Measurements from ENCODE around the gene SCUBE1.
A peak's percentile ranks its signal among the peaks of the same experiment; 100 is the strongest.

The SCUBE1 gene

GRCh38 chr22:43257549-43257948 is 85.6 kb downstream of the SCUBE1 start:
- Mint-ChIP-seq H3K4me1 (peaks cover 16% of the 10 kb centered on the region), H3K9me3 (no peaks in the 10 kb centered on the region), H3K4me3 (no peak overlapping the region), H3K36me3 (no peaks in the 10 kb centered on the region), H3K27ac (peak overlapping the region; percentile 20)
- ATAC-seq: no peak
- DNase-seq (ENCODE audit: low spot score in 2 of 2): no peak

GRCh38 chr22:43256976-43257545 is 86.1 kb downstream of the SCUBE1 start:
- ATAC-seq: no peak
- Mint-ChIP-seq H3K36me3 (no peaks in the 10 kb centered on the region), H3K4me3 (no peak overlapping the region), H3K4me1 (peaks cover 11% of the 10 kb centered on the region), H3K27ac (peak overlapping the region; percentile 20), H3K9me3 (no peaks in the 10 kb centered on the region)
- no peak for DNase-seq (ENCODE audit: low spot score in 2 of 2)

GRCh38 chr22:43256569-43256968 is 86.6 kb downstream of the SCUBE1 start:
- H3K27ac Mint-ChIP-seq: peak overlapping the region; percentile 20

GRCh38 chr22:43255299-43255698 is 87.9 kb downstream of the SCUBE1 start:
- H3K36me3 Mint-ChIP-seq: no peaks in the 10 kb centered on the region
- no peak overlapping the region for H3K27ac Mint-ChIP-seq
- ATAC-seq (no peak), DNase-seq (ENCODE audit: low spot score in 2 of 2) (no peak)
- peaks cover 10% of the 10 kb centered on the region for H3K4me1 Mint-ChIP-seq
- H3K9me3 Mint-ChIP-seq: no peaks in the 10 kb centered on the region
- no peak overlapping the region for H3K4me3 Mint-ChIP-seq

More at GRCh38 chr22:43256569-43256968, 86.6 kb downstream of the SCUBE1 start:
- Mint-ChIP-seq H3K9me3 (no peaks in the 10 kb centered on the region), H3K4me1 (peaks cover 10% of the 10 kb centered on the region), H3K4me3 (no peak overlapping the region), H3K36me3 (no peaks in the 10 kb centered on the region)
- DNase-seq (ENCODE audit: low spot score in 2 of 2): no peak
- no peak for ATAC-seq

GRCh38 chr22:43253839-43254238 is 89.3 kb downstream of the SCUBE1 start:
- no peak for DNase-seq (ENCODE audit: low spot score in 2 of 2)
- ATAC-seq: no peak
- no peaks in the 10 kb centered on the region for H3K36me3 Mint-ChIP-seq
- H3K4me3 Mint-ChIP-seq: no peak overlapping the region
- H3K27ac Mint-ChIP-seq: peak overlapping the region; percentile 80
- H3K4me1 Mint-ChIP-seq: peaks cover 10% of the 10 kb centered on the region
- H3K9me3 Mint-ChIP-seq: no peaks in the 10 kb centered on the region

GRCh38 chr22:43252319-43252718 is 90.9 kb downstream of the SCUBE1 start:
- Mint-ChIP-seq H3K4me1 (peaks cover 10% of the 10 kb centered on the region), H3K9me3 (no peaks in the 10 kb centered on the region), H3K36me3 (no peaks in the 10 kb centered on the region), H3K27ac (no peak overlapping the region), H3K4me3 (no peak overlapping the region)
- DNase-seq (ENCODE audit: low spot score in 2 of 2): no peak
- ATAC-seq: no peak

- Mint-ChIP-seq H3K36me3 (no peaks in the 10 kb centered on the region), H3K27ac (no peak overlapping the region), H3K4me1 (no peaks in the 10 kb centered on the region), H3K9me3 (no peaks in the 10 kb centered on the region), H3K4me3 (no peak overlapping the region)
- no peak for ATAC-seq
- DNase-seq (ENCODE audit: low spot score in 2 of 2): no peak
These were observed 93.2 kb downstream of the SCUBE1 start for GRCh38 chr22:43249789-43250471.

- ATAC-seq (no peak), DNase-seq (ENCODE audit: low spot score in 2 of 2) (no peak)
- Mint-ChIP-seq H3K27ac (peak overlapping the region; percentile 13), H3K9me3 (no peaks in the 10 kb centered on the region), H3K4me3 (no peak overlapping the region), H3K36me3 (no peaks in the 10 kb centered on the region), H3K4me1 (no peaks in the 10 kb centered on the region)
These were observed 95.5 kb downstream of the SCUBE1 start for GRCh38 chr22:43247546-43248260.

- no peak for ATAC-seq
- Mint-ChIP-seq H3K27ac (no peak overlapping the region), H3K4me1 (no peaks in the 10 kb centered on the region), H3K36me3 (no peaks in the 10 kb centered on the region), H3K9me3 (no peaks in the 10 kb centered on the region), H3K4me3 (no peak overlapping the region)
- DNase-seq (ENCODE audit: low spot score in 2 of 2): no peak
These were observed 97.0 kb downstream of the SCUBE1 start for GRCh38 chr22:43246188-43246587.

GRCh38 chr22:43245717-43246116 is 97.5 kb downstream of the SCUBE1 start:
- DNase-seq (ENCODE audit: low spot score in 2 of 2): no peak
- no peak for ATAC-seq
- Mint-ChIP-seq H3K27ac (no peak overlapping the region), H3K9me3 (no peaks in the 10 kb centered on the region), H3K4me1 (no peaks in the 10 kb centered on the region), H3K36me3 (no peaks in the 10 kb centered on the region), H3K4me3 (no peak overlapping the region)

- DNase-seq (ENCODE audit: low spot score in 2 of 2): no peak
- Mint-ChIP-seq H3K9me3 (no peaks in the 10 kb centered on the region), H3K4me1 (no peaks in the 10 kb centered on the region), H3K4me3 (no peak overlapping the region), H3K36me3 (no peaks in the 10 kb centered on the region), H3K27ac (peak overlapping the region; percentile 50)
- ATAC-seq: no peak
These were observed 98.2 kb downstream of the SCUBE1 start for GRCh38 chr22:43244803-43245527.

GRCh38 chr22:43244402-43244801 is 98.8 kb downstream of the SCUBE1 start:
- peak overlapping the region; percentile 50 for H3K27ac Mint-ChIP-seq
- no peak for ATAC-seq
- DNase-seq (ENCODE audit: low spot score in 2 of 2): no peak

GRCh38 chr22:43243324-43243723 is 99.8 kb downstream of the SCUBE1 start:
- Mint-ChIP-seq H3K27ac (no peak overlapping the region), H3K4me1 (no peaks in the 10 kb centered on the region), H3K9me3 (no peaks in the 10 kb centered on the region), H3K36me3 (no peaks in the 10 kb centered on the region), H3K4me3 (no peak overlapping the region)
- ATAC-seq (no peak), DNase-seq (ENCODE audit: low spot score in 2 of 2) (no peak)

More at GRCh38 chr22:43244402-43244801, 98.8 kb downstream of the SCUBE1 start:
- Mint-ChIP-seq H3K36me3 (no peaks in the 10 kb centered on the region), H3K4me3 (no peak overlapping the region), H3K9me3 (no peaks in the 10 kb centered on the region), H3K4me1 (no peaks in the 10 kb centered on the region)

GRCh38 chr22:43242627-43243026 is 100.5 kb downstream of the SCUBE1 start:
- H3K4me1 Mint-ChIP-seq: no peaks in the 10 kb centered on the region
- no peak overlapping the region for H3K27ac Mint-ChIP-seq
- H3K9me3 Mint-ChIP-seq: no peaks in the 10 kb centered on the region
- DNase-seq (ENCODE audit: low spot score in 2 of 2) (no peak), ATAC-seq (no peak)
- no peak overlapping the region for H3K4me3 Mint-ChIP-seq
- H3K36me3 Mint-ChIP-seq: no peaks in the 10 kb centered on the region

GRCh38 chr22:43241699-43242386 is 101.3 kb downstream of the SCUBE1 start:
- H3K9me3 Mint-ChIP-seq: no peaks in the 10 kb centered on the region
- H3K4me3 Mint-ChIP-seq: no peak overlapping the region
- H3K36me3 Mint-ChIP-seq: no peaks in the 10 kb centered on the region
- H3K27ac Mint-ChIP-seq: no peak overlapping the region
- H3K4me1 Mint-ChIP-seq: no peaks in the 10 kb centered on the region
- no peak for ATAC-seq
- no peak for DNase-seq (ENCODE audit: low spot score in 2 of 2)
